Measurements from ENCODE around the gene PRKN.
"Not testable (repeated sequence)": the region's sequence is repeated elsewhere in the genome, so short reads cannot be mapped to it uniquely, and the experiment has no call there.

The PRKN gene

DNA sequence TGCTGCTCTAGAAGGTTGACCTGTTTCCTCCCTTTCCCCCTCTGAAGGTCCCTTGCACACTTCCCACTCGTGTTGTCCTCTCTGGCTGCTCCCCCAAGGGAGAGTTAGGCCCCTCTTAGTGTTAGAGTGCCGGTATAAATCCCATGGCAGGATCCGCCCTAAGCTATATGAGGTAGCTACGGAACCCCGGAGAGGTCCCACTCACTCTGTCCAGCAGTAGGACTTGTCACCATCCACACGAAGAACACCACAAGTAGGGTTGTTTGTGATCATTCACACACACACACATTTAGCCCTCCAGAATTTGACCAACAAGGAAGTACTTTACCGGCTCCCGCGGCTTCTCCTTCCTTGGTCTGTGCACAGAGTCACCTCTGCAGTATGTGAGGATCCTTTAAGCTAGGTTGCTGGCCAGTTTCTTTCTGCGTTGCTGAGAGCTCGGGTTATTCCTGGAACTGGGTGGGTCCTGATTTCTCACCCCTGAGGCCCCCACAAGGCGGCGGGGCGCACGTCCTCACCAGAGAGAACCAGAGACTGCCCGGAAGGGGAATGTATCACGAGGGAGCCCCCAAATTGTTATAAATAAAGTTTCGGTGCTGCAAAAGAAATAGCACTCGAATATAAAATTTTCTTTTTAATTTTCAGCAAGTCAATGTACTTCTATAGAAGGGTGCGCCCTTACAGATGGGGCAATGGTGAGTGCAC, 1412.9 kb downstream of the PRKN start:
- not testable (repeated sequence) for DNase-seq

DNA sequence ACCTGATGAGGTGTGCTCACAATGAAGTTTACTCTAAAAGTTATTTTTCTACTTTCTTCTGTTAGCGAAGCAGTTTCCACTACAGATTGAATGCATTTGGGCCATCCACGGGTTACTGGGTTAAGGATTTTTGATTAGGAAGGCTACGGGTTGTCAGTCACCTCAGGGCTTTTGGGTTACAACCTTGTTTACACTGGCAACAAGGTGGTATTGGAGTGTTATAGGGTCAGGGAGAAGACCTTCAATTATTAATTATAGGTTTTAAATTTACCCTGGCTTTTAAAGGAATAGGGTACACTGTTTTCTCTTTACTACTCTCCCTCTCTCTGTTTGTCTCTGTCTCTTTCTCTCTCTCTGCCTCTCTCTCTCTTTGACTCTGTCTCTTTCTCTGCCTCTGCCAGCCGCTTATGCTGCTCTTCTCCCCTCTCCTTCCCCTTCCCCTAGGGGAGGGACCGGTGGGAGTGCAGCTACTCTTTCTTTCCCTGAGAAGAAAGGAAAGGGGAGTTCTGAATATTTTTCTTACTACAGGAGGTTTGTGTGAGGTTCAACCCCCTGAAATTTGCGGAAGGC, 1413.5 kb downstream of the PRKN start:
- DNase-seq, result no peak

DNA sequence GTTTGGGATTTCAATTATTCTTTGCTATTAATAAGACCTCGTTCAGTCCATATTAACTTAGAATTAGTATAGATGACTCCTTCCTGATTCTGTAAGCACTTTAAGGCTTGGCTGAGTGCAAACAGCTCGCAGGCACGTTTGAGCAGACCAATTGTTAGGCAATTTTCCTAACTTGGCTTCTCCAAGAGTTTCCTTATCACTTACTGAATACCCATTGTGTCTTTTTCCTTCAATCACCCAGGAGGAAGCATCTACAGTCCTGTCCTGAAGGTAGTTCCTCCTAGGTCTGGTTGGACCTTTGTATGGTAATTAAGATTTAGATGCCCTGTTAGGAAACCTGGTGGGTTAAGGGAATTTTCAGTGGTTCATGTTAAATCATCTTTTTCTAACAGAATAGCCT, 1414.1 kb downstream of the PRKN start:
- DNase-seq, result not testable (repeated sequence)

DNA sequence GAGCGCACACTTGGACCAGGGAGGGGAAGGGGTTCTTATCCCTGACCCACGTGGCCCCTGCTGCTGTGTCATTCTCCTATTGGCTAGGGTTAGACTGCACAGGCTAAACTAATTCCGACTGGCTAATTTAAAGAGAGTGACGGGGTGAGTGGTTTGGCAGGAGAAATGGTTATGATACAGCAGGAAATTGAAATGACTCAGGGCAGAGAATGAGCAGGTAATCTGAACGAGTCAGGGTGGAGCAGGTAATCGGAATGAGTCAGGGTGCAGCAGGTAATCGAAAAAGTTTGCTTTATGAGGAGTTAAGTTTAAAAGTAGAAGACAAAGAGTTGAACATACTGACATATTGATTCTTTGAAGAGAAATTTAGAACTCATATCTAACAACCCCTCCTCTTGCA, 1417.8 kb downstream of the PRKN start:
- DNase-seq, result not testable (repeated sequence)

DNA sequence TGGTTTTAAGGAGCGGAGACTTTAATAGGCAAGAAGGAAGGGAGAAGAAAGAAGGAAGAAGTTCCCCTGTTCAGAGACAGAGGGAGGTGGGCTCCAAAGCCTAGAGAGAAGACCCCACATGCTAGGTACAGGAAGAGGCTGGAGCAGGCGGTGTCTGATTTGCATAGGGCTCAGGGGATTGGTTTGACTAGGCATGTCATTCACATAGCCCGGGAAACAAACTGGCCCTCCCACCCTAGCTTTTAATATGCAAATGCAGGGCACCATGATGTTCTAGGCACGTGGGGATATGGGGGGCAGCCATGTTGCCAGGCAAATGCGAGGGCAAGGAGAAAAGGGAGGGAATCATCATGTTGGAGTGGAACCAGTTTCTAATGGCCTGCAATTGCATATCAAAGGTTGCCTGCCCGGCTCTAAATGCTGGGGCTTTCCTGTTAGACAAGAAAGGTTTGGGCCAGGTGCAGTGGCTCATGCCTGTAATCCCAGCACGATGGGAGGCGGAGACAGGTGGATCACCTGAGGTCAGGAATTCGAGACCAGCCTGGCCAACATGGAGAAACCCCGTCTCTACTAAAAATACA, 1419.4 kb downstream of the PRKN start:
- no peak for DNase-seq

DNA sequence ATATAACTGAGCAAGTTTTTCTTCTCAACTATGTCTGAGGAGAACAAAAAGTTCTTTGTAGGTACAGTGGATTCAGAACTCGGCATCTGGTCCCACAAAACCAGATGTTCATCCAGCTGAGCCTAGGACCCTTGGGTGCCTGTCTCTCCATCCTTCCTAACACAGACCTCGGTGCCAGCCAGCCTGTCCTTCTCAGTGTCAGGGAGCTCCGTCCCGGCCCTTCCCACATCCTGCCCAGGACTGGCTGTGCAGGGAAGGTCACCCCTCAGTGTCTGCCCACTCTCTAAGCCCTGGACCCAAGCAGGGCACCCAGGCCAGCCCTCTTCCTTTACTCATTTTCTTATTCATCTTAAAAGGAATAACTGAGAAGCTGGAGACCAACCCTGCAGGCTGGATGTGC, 1421.7 kb downstream of the PRKN start:
- DNase-seq, result no peak

DNA sequence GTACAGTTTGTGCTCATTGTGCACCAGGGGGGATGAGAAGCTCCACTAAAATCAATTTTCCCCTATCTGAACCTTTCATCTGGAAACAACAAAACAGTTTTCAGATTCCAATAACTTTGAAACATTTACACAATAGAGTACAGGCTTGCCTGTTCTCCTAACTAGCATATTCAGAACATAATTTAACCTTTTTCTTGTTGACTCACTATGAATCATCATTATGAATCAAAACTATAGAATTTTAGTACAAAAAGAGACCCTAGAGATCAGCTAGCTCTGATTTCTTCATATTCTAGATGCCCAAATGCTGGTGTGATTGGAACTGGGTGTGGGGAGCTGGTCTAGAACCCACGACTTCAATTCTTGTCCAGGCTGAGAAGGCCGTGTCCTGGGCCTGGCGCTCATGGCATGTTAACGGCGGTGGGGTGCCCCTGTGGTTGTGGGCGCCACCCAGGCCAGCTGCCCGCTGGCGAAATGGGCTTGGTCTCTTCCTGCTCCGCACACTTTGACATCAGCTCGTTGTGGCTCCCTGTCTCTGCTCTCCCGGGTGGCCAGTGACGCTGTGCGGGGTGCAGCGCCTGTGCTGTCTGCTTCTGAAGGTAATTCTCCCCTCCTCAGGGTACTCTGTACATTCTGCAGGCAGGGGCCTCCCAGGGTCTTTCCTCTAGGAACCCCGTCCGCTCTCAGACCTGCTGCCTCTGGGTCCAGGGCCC, 1423.8 kb downstream of the PRKN start:
- no peak for DNase-seq

- DNase-seq, result no peak
These were observed 1424.6 kb downstream of the PRKN start for GRCh38 chr6:161302949-161303348.

GRCh38 chr6:161301338-161301737, 1426.2 kb downstream of the PRKN start:
- DNase-seq, result no peak

DNA sequence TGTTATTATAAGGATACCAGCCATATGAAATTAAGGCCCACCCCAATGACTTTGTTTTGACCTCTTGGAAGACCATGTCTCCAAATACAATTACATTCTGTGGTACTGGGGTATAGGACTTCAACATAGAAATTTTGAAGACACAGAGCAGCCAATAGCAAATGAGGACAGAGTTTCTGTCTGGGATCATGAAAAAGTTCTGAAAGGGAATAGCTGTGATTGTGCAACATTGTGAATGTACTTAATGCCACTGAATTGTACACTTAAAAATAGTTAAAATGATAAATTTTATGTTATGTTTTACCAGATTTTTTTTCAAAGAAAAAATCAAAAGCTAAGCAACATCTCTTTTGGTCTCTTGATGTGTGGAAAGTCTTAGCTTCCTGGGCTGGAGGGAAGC, 1426.7 kb downstream of the PRKN start:
- DNase-seq, result no peak

DNA sequence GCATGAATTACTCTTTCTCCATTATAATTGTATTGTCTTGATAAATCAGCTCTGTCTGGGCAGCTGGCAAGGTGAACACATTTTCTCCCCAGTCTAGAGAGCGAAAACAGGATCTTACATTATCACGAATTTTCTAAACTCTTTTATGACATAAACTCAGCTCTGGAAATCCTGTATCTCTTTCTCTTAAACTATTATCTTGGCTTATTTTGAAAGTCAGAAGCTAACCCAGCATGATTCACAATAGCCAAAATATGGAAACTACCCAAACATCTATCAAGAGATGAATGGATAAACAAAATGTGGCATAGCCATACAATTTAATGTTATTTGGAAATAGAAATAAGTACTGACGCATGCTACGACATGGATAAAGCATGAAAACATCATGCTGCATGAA, 1427.8 kb downstream of the PRKN start:
- no peak for DNase-seq
